ENCODE data around the gene MYO18B.

Gene MYO18B

DNA sequence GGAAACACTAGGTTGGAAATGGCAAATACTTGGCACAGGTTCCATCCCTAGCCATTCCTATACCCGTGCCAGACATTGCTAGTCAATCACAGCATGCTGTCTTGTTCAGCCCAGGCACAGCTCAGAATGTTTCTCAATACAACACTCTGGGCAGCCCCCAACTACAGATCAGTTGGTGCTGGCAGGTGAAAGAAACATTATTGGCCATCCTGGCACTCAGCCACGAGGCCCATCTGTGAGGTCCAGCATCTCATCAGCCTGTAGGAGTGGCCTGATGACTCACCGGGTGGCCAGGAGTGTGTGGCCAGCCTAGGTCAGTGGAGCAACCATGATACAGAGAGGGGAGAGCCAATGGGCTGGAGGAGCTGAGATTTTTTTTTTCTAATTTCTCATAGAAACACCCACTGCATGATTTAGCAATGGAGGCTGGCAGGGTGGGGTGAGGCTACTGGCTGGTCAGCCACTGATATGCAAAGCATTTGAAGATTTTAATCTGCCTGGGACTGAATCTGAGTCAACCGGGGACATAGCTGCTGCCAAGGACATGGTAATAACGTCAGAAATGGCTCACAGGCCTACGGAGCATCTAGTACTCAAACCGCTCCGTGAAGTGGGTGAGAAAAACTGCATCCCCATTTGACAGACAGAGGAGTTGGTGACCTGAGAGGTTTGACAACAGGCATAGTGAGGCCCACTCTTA is 5.4 kb downstream of the MYO18B start:
- no peak for DNase-seq (ENCODE audit: extremely low read depth in 1 of 2, low read depth in 1 of 2)

DNA sequence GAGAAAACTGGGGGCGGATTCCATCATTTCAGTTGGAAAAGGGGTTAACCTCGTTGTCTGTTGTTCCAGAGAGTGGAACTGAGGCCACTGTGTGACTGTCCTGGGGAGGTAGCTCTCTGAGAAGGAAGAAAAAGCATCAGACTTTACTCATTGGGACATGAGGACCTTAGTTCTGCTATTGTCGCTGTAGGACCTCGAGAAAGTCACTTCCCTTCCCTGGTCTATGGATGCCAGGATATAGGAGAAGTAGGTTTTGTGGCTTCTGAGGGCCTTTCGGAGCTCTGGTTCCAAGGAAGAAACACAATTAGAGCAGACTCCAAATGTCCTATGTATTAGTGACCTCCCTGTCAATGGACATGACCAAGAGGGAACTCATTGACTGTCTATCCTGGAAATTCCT is 6.2 kb downstream of the MYO18B start:
- DNase-seq (ENCODE audit: extremely low read depth in 1 of 2, low read depth in 1 of 2): no peak

DNA sequence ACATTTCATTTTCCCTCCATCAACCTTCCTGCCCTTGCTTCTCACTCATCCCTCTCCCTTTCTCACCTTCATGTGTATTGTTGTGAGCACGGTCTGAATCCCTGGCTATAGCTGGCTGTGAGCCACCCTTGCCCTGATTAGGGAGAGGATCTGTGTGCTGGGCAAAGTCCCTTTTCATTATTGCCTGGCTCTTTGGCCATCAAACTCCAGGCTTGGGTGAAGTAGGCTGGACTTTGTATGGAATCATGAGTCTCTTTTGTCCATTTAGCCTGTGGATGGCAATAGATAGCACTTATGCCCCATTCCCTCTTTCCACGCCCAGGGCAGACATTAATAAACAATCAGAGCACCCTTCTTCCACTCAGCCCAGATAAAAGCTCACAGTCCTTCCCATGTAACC is 6.7 kb downstream of the MYO18B start:
- DNase-seq (ENCODE audit: extremely low read depth in 1 of 2, low read depth in 1 of 2): no peak

DNA sequence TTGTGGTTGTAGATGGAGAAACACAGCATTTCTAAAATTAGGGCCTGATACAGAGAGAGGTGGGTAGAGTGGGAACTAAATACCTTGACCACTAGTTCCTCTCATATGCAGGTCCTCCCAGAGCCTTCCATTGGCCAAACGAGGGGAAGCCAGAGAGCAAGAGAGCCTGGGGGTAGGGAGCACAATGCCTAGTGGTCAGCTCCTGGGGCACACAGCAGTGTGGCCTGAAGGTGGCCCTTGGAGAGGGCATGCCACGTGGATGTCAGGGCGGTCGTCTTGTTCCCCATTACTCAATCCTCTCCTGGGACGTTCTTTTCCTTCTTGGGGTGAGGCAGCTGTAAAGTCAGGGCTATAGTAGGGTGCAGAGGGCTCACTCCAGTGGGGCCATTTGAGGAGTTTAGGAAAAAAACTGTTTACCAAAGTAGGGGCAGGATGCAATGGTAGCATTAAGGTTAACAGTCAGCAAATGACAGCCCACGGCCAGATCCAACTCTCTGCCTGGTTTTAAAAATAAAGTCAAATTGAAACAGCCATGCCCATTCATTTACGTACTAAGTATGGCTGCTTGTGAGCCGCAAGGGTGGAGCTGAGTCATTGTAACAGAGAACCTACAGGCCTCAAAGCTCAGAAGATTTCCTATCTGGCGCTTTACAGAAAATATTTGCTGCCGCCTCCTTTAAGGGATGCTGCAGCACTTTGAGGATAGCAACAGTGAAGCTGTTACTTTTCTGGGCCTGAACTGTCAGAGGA is 7.6 kb downstream of the MYO18B start:
- DNase-seq (ENCODE audit: extremely low read depth in 1 of 2, low read depth in 1 of 2): peak; percentile 17 to 60

DNA sequence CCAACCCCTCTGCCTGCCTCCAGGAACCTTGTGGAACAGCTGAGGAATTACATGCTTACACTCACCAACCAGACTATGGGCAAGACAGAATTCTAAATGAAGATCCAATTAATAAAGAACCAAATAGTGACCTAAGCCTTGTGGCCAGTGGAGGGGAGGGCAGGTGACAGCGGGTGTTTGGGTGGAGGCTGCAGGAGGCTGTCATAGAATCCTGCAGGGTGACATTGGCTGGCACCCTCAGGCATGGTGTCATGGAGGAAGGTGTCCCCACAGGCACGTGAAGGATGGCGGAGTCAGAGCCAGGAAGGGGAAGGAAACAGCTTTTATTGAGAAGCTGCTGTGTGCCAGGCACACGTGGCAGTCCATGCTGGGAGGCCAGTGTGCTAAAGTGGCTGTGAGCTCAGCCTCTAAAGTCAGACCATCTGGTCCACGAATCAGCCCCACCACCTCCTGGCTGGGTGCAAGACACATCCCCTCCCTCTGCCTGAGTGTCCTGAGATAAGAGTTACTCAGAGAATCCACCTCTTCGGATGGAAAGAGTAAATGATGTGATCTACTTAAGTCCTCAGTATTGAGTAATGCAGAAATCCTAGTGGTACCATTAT is 8.7 kb downstream of the MYO18B start:
- no peak for DNase-seq (ENCODE audit: extremely low read depth in 1 of 2, low read depth in 1 of 2)

DNA sequence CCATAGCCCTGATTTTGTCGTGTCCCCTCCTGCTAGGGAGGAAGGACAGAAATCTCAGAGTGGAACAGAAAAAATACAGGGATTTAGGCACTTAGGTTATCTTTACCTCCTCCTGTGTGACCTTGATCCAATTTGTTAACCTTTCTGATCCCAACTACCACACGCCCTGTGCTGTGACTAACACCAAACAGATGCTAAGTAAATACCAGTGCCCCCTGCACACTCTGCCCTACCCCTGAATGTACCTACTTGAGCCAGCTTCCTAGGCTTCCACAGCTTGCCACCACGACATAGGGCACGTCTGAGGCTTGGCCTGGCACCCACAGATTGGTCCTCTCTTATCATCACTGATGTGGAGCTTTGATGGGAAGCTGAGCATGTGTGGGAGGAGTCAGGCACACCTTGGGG is 9.2 kb downstream of the MYO18B start:
- no peak for DNase-seq (ENCODE audit: extremely low read depth in 1 of 2, low read depth in 1 of 2)

DNA sequence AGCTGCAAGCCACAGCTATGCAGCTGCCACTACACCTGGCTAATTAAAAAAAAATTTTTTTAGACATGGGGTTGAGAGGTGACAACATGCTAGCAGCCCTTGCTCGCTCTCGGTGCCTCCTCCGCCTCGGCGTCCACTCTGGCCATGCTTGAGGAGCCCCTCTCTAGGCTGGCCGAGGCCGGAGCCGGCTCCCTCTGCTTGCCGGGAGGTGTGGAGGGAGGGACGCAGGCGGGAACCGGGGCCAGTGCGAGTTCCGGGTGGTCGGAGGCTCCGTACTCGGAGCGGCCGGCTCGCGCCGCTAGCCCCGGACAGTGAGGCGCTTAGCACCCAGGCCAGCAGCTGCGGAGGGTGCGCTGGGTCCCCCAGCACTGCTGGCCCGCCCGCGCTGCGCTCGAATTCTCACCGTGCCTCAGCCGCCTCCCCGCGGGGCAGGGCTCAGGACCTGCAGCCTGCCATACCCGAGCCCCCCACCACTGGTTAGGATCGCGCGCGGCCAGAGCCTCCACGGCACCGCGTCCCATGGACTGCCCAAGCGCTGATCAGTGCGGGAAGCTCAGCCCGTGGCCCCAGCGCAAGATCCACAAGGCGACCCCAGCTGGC is 10.7 kb downstream of the MYO18B start:
- no peak for DNase-seq (ENCODE audit: extremely low read depth in 1 of 2, low read depth in 1 of 2)

DNA sequence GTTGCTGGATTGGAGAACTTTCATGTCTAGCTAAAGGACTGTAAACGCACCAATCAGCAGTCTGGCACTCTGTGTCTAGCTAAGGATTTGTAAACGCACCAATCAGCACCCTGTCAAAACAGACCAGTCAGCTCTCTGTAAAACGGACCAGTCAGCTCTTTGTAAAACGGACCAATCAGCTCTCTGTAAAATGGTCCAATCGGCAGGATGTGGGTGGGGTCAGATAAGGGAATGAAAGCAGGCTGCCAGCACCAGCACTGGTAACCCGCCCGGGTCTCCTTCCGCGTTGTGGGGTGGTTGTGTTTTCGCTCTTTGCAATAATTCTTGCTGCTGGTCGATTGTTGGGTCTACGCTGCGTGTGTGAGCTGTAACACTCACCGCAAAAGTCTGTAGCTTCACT is 11.3 kb downstream of the MYO18B start:
- DNase-seq (ENCODE audit: extremely low read depth in 1 of 2, low read depth in 1 of 2): no peak

DNA sequence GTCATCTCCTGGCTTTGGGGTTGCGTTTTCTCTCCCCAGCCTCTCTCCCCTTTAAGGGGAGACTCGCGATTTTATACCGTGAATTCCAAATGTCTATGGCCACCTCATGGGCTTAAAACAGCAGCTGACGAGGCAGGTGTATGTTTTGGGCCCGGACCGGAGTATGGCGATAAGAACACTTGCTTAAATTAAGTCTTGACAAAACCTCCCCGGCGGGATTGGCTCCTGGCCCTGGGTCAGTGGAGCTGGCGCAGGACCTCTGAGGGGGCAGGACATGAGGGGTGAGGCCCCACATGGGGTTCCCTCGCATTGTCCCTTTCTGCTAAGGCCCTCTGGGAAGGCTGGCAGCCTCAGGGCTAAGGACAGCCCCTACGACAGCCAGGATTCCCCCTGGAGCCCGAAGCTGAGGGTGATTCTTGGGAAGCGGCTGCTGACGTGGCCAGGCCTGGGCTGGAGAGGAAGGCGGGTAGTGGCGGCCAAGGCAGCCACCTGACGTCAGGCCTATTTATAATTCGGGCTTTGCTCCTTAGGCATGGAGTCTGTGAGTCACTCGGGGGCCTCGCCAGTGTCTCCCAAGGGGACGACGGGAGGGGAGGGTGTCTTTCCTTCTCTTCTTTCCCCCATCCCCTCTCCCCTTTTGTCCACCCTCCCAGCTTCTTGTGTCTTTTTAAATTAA is 12.7 kb downstream of the MYO18B start:
- no peak for DNase-seq (ENCODE audit: extremely low read depth in 1 of 2, low read depth in 1 of 2)

DNA sequence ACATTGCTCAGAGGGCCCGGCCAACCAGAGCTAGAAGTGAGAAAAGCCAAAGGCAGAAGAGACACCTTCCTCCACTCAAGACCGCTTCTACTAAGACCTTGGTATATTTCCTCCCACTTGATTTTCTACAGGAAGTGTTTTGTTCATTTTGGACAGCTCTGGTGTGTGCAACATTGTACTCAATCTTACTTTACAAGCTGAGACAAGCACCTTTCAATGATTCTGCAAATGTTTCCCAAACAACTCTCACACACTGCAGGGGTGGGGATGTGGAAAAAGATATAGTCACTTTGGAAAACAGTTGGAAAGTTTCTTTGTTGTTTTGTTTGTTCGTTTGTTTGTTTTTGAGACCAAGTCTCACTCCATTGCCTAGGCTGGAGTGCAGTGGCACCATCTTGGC is 15.7 kb downstream of the MYO18B start:
- no peak for DNase-seq (ENCODE audit: extremely low read depth in 1 of 2, low read depth in 1 of 2)

DNA sequence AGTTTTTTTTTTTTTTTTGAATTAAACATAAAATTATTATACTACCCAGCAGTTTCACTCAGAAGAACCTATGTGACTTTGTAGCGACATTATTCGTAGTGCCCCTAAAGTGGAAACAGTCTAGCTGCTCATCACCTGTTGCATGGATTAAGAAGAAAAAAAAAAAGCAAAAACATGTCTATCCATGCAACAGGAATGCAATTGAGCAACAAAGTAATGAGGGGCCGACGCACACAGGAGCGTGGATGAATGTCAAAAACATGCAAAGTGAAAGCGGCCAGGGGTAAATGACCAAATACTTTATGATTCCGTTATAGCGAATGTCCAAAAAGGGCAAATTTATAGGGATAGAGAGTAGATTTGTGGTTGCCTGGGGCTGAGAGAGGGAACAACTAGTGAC is 16.3 kb downstream of the MYO18B start:
- no peak for DNase-seq (ENCODE audit: extremely low read depth in 1 of 2, low read depth in 1 of 2)

DNA sequence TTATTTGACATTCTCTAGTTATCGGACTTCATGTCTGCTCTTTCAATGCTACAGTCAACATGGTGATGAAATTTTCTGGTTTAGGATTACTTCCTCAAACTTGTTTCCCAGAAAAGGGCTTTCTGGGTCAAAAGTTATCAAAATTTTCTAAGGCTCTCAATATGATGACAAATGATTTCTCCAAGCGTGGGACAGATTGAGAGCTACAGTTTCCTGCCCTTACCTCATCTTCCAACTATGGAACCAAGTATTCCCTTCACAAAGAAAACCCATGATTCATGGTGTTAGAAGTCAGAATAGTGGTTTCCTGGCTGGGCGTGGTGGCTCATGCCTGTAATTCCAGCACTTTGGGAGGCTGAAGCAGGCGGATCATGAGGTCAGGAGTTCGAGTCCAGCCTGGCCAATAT is 17.8 kb downstream of the MYO18B start:
- no peak for DNase-seq (ENCODE audit: extremely low read depth in 1 of 2, low read depth in 1 of 2)

DNA sequence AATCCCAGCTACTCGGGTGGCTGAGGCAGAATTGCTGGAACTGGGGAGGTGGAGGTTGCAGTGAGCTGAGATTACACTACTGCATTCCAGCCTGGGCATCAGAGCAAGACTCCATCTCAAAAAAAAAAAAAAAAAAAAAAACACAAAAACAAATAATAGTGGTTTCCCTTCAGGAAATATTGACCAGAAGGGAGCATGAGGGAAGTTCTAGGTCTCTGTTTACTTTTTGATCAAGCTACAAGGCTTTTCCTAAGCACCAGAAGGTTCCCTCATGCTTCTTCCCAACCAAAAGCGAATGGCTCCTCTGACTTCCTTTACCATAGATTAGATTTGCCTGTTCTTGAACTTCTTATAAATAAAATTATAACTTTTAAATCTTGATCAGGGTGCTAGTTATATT is 18.3 kb downstream of the MYO18B start:
- no peak for DNase-seq (ENCODE audit: extremely low read depth in 1 of 2, low read depth in 1 of 2)

DNA sequence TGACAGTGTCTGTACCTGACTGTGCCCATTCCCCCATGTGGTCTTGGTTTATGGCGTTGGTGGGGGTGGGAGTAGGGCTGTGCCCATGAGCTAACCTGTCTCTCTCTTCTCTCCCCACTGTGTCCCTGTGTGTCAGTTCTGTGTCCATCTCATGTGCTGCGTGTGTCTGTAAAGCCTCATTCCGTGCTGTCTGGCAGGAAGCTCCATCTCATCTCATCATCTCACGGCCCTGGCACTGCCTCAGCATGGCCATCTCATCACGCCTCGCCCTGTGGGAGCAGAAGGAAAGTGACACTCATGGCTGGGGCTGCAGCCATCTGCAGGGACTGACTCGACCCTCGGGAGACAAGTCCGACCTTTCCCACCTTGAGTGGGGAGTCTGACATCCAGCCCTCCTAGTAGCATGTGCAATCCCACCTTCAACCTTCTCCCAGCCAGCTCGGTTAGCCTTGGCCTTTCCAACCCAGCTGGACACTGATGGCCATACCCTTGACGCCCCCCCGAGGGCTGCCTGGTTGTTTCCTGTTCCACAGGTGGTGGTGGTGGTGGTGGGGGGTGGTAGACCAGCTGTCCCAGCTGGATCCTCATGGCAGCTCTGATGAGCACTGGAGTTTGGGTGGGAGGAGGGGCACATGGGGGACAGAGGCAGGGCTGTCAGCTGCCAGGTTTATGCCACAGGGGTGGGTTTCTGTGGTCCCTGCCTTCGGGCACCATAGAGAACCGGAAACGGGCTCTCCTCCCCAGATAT is 19.0 kb downstream of the MYO18B start:
- DNase-seq (ENCODE audit: extremely low read depth in 1 of 2, low read depth in 1 of 2): no peak

DNA sequence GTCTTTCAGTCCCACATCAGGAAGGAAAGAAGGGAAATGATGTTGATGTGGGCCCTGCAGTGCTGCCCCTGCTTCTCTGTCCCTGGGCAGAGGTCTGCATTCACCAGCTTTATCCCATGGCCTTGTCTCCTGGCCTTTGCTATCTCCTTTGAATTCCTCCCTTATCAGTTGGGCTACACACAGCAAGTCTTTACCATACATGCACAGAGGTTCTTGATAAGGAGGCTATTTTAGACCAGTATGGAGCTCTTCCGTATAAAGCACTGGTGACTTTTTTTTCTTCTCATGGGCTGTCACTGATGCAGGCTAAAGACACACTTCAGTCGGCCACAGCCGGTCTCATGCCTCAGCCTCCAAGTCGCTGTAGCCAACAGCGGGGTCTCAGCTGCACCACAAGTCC is 20.2 kb downstream of the MYO18B start:
- DNase-seq (ENCODE audit: extremely low read depth in 1 of 2, low read depth in 1 of 2): no peak

DNA sequence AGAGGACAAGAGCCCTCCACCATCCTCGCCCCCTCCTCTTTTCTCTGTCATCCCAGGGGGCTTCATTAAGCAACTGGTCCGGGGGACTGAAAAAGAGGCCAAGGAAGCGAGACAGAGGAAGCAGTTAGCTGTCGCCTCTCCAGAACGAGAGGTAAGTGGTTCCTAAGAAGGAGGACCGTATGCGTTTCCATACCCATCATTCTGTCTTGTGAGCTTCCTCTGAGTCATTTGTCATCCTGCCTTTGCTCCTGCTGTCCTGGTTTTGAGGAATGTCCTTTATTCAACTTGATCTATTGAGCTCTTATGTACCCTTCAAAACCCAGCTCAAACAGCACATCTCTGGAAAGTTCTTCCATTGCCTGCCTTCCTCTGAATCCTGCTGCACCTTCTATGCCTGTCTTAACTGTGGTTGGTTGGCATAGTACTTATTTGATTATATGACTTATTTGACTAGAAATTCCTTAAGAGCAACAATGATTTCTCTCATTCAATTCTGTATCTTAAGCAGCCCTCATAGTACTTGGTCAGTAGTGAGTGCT is 21.3 kb downstream of the MYO18B start:
- DNase-seq (ENCODE audit: extremely low read depth in 1 of 2, low read depth in 1 of 2): no peak

DNA sequence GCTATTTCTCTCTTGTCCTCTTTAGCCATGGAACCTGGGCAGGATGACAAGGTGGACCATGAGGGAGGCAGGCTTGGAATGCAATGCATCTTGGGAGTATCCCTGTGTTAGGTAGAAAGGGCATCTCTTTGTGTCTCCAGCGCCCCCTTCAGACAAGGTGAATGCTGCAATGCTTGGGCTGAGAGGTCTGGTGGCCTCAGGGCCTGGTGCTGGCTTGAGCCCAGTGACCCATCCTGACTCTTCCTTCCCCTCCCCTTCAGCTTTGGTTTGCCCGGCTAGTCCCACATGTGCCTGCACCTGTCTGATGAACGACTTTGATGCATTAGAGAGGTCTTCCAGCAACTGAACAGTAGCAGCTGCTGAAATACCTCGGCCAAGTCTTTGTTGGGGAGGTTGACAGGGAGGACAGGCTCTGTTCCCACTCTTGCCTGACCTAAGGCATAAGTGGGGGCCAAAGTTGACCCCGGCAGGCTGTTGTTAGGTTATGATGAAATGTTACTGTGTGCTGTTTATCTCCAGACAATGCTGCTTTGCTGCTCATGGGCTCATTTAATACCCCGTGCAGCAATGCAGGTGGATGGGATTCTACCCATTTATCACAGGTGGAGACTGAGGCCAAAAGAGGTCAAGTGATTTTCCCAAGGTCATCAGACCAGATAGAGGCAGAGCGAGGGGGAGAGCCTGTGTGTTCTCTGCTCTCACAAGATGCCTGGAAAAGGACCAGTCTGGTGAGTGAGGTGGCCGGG is 22.5 kb downstream of the MYO18B start:
- DNase-seq (ENCODE audit: extremely low read depth in 1 of 2, low read depth in 1 of 2): no peak

DNA sequence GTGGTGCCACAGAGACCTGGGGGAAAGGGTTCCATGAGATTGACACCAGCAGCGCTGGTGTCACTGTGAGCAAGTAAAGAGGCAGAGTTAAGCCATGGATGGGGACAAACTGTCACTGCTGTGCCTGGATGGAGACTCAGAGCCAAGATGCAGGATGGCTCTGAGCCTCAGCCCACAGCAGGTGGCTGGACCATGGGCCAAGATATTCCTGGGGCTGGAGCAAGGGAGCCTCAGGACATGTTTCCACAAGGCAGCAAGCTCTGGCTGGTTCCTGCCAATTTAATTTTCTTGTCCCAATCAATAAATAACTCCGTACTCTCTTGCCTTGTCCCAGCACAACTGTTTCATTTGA is 23.0 kb downstream of the MYO18B start:
- no peak for DNase-seq (ENCODE audit: extremely low read depth in 1 of 2, low read depth in 1 of 2)

DNA sequence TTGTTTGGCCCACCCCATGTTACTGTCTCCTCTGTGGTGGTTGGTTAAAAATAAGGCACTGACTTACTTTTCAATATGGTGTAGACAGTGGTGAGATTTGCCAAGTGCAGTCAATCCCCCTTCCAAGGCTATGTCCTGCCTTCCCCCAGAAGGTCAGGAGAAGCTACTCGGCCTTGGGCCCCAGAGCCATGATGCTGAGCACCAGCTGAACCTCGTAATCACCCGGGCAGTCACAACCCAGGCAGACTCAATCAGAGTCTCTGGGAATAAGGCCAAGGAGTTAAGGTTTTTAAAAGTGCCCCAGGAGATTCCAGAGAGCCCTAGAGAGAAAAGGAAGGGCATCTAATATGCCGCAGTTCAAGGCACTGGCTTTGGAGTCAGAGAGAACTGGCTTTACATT is 23.8 kb downstream of the MYO18B start:
- no peak for DNase-seq (ENCODE audit: extremely low read depth in 1 of 2, low read depth in 1 of 2)

DNA sequence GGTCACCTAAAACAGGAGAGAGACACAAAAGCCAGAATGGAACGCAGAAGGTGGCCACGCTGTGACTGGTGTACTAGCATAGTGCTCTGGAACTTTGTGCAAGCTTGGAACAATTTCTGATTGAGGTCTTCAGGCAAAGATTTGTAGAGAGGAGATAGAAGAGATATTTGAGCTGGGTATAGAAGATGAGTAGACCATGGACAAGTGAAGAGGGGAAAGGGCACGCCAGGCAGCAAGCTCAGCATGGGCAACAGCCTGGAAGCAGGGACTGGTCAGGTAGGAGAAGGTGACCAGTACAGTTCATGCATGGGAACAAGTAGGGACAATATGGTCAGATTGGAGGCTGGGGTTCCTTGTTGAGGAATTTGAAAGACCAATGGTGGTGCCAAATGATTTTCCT is 24.4 kb downstream of the MYO18B start:
- no peak for DNase-seq (ENCODE audit: extremely low read depth in 1 of 2, low read depth in 1 of 2)

Data from stimulated activated CD8-positive, alpha-beta memory T cell treated with anti-CD3 and anti-CD28 coated beads, Interleukin-7, amount 100 ng/mL, for 48 hours (primary cell).